OCI-LY1 (cell line): Measurements from ENCODE around the gene CRYAB.
A peak's percentile ranks its signal among the peaks of the same experiment; 100 is the strongest.

Experiments used
- H2AFZ ChIP-seq: fragments of 200-600 bp; sonication (generic), shearing (Covaris generic); 2 replicates; pipeline ENCODE4 v1.6.0; 2014; ENCODE audit warnings: antibody characterized with exemption, mild to moderate bottlenecking, low read length
- H3F3A ChIP-seq: fragments of 200-600 bp; sonication (generic), shearing (Covaris generic); 2 replicates; pipeline ENCODE4 v1.6.0; 2014; ENCODE audit warnings: mild to moderate bottlenecking, antibody characterized with exemption, low read length, moderate library complexity; ENCODE audit not compliant: insufficient read depth
- H3K27ac ChIP-seq: fragments of 200-600 bp; sonication (generic); 2 replicates; pipeline ENCODE4 v1.5.1; 2014; ENCODE audit warnings: low read length, mixed run types, mild to moderate bottlenecking, low read depth; ENCODE audit not compliant: poor library complexity, severe bottlenecking
- H3K27me3 ChIP-seq: fragments of 200-600 bp; sonication (generic); 2 replicates; pipeline ENCODE4 v1.6.0; 2014; ENCODE audit warnings: antibody characterized with exemption, mild to moderate bottlenecking, low read length, moderate library complexity; ENCODE audit not compliant: insufficient read depth
- H3K36me3 ChIP-seq: fragments of 200-600 bp; sonication (generic); 2 replicates; pipeline ENCODE4 v1.6.1; 2014; ENCODE audit warnings: mild to moderate bottlenecking, antibody characterized with exemption, low read length, moderate library complexity, mixed read lengths; ENCODE audit not compliant: insufficient read depth
- H3K4me1 ChIP-seq: fragments of 200-600 bp; sonication (generic); 2 replicates; pipeline ENCODE4 v1.5.1; 2014; ENCODE audit warnings: mild to moderate bottlenecking, low read length, moderate library complexity; ENCODE audit not compliant: insufficient read depth, severe bottlenecking
- H3K4me2 ChIP-seq: fragments of 200-600 bp; sonication (generic), shearing (Covaris generic); 2 replicates; pipeline ENCODE4 v1.6.1; 2014; ENCODE audit warnings: low read length
- H3K4me3 ChIP-seq: fragments of 200-600 bp; sonication (generic); 2 replicates; pipeline ENCODE4 v1.5.1; 2014; ENCODE audit warnings: low read length, low read depth, mild to moderate bottlenecking, mixed read lengths; ENCODE audit not compliant: poor library complexity, severe bottlenecking
- H3K79me2 ChIP-seq: fragments of 200-600 bp; shearing (Covaris generic); 2 replicates; pipeline ENCODE4 v1.6.1; 2016; ENCODE audit warnings: mixed run types, low read length, mixed read lengths; ENCODE audit not compliant: insufficient read depth
- H3K9ac ChIP-seq: fragments of 200-600 bp; sonication (generic), shearing (Covaris generic); 2 replicates; pipeline ENCODE4 v1.6.1; 2014; ENCODE audit warnings: mild to moderate bottlenecking, low read length, mixed read lengths
- H3K9me2 ChIP-seq: fragments of 200-600 bp; sonication (generic), shearing (Covaris generic); 2 replicates; pipeline ENCODE4 v1.6.1; 2014; ENCODE audit warnings: low read depth, mild to moderate bottlenecking, low read length, mixed read lengths
- H3K9me3 ChIP-seq: fragments of 200-600 bp; shearing (Covaris generic); 2 replicates; pipeline ENCODE4 v1.6.1; 2014; ENCODE audit warnings: low read length, mixed read lengths
- H4K20me1 ChIP-seq: fragments of 200-600 bp; sonication (generic), shearing (Covaris generic); 2 replicates; pipeline ENCODE4 v1.6.0; 2016; ENCODE audit warnings: mild to moderate bottlenecking, low read length; ENCODE audit not compliant: insufficient read depth
- EZH2 ChIP-seq: fragments of 200-600 bp; sonication (generic), shearing (Covaris generic); IDR thresholded peaks from 2 replicates; pipeline ENCODE4 v1.8.0; 2017; ENCODE audit warnings: borderline replicate concordance, mixed run types, mild to moderate bottlenecking, antibody characterized with exemption, low read length, moderate library complexity, mixed read lengths
- TF ChIP-seq, protein P1 (sequence below): fragments of 200-600 bp; sonication (generic), shearing (Covaris generic); IDR thresholded peaks from 2 replicates; pipeline ENCODE4 v1.5.1; 2017; ENCODE audit warnings: mild to moderate bottlenecking, antibody characterized with exemption, low read length, moderate library complexity, mixed read lengths

The CRYAB gene

DNA sequence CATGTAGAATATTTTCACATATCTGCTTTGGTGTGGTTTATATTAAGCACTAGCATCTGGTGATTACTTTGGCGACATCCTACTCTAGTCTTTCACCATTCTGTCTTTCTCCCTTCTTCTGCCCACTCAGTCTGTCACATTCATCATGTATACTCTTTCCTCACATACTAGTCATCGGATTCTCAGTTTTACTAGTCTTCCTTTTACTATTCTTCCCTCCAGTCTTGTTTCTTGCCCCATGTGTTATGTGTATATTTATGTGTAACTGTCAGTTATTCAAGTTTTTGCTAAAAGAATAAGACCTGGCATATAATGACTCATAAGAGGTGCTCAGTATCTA, 21.0 kb upstream of the CRYAB start:
- no peak overlapping the region for H3K9ac ChIP-seq
- H3K4me2 ChIP-seq = no peak overlapping the region
- no peaks in the 10 kb centered on the region for H3K9me3 ChIP-seq
- H3K27ac ChIP-seq = no peak overlapping the region
- H3K4me1 ChIP-seq = peaks cover 25% of the 10 kb centered on the region
- H3K27me3 ChIP-seq = no peaks in the 10 kb centered on the region
- no peak overlapping the region for H3K4me3 ChIP-seq
- TF ChIP-seq EZH2 = no peak
- TF ChIP-seq, protein P1, sequence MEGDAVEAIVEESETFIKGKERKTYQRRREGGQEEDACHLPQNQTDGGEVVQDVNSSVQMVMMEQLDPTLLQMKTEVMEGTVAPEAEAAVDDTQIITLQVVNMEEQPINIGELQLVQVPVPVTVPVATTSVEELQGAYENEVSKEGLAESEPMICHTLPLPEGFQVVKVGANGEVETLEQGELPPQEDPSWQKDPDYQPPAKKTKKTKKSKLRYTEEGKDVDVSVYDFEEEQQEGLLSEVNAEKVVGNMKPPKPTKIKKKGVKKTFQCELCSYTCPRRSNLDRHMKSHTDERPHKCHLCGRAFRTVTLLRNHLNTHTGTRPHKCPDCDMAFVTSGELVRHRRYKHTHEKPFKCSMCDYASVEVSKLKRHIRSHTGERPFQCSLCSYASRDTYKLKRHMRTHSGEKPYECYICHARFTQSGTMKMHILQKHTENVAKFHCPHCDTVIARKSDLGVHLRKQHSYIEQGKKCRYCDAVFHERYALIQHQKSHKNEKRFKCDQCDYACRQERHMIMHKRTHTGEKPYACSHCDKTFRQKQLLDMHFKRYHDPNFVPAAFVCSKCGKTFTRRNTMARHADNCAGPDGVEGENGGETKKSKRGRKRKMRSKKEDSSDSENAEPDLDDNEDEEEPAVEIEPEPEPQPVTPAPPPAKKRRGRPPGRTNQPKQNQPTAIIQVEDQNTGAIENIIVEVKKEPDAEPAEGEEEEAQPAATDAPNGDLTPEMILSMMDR = no peak
- H3K36me3 ChIP-seq = no peaks in the 10 kb centered on the region
- no peaks in the 10 kb centered on the region for H4K20me1 ChIP-seq
- H3F3A ChIP-seq = no peaks in the 10 kb centered on the region; the same call in 1 of the 2 replicates
- H2AFZ ChIP-seq = no peak overlapping the region
- H3K79me2 ChIP-seq = no peaks in the 10 kb centered on the region
- H3K9me2 ChIP-seq = no peaks in the 10 kb centered on the region

DNA sequence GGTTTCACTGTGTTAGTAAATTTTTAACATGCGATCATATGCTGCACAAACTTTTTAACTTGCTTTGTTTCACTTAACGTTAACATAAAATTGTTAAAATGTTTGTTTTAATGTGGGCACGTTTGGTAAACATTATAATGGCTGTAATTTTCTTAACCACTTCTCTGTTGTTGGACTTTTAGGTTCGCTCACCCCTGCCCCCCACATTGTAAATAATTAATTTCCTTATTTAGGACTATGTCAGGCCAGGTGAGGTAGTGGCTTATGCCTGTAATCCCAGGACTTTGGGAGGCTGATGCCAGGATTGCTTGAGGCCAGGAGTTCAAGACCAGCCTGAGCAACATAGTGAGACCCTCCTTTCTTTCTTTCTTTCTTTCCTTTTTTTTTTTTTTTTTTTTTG, 18.9 kb upstream of the CRYAB start:
- Histone ChIP-seq H3K4me1 (peaks cover 21% of the 10 kb centered on the region), H3K4me2 (no peak overlapping the region), H3K27me3 (no peaks in the 10 kb centered on the region), H3K9me3 (no peaks in the 10 kb centered on the region), H3K79me2 (no peaks in the 10 kb centered on the region), H3F3A (no peaks in the 10 kb centered on the region; the same call in 1 of the 2 replicates), H3K9ac (no peak overlapping the region), H3K27ac (no peak overlapping the region), H3K9me2 (no peaks in the 10 kb centered on the region), H2AFZ (no peak overlapping the region), H3K4me3 (no peak overlapping the region), H3K36me3 (no peaks in the 10 kb centered on the region), H4K20me1 (no peaks in the 10 kb centered on the region)
- no peak for TF ChIP-seq EZH2
- TF ChIP-seq, protein P1 = no peak

DNA sequence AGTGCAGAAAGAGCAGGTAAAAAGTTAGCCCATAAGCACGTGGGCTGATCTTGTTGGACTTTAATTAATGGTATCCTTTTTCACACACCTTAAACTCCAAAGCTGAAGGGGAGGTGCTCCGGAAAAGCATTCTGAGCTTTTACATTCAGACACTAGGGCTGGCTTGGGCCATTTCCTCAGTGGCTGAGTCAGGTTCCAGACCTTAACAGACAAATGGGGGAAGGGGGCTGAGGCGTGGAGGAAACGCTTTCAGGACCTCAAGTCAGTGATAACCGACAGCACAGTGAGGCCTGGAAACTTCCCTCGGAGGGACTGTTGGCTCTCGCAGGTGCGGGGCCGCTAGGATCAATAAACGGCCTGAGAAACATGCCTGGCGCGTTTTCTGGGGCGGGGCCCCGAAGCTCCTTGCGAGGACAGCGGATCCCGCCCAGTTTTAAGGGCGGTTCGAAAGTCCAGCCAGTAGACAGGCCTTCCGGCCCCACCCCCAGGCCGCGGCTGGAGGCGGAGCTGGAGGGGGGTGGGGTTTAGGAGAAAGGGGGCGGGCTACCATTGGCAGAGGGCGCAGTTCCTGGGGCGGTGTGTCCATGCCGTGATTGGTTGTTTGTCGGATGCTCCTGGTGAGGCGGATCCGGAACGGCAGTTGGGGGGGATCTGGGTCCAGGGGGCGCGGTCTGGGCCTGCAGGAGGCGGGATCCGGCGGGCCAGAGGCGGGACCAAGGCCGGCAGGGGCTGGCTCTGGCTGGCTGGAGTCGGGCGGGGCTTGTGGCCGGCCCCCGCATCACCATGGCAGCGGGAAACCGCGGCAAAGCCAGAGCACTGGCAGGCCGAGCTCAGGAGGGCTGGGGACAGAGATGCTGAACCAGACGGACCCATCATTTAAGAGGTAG, 15.2 kb upstream of the CRYAB start:
- peak overlapping the region; percentile 60 for H3K4me3 ChIP-seq
- no peaks in the 10 kb centered on the region for H3K9me3 ChIP-seq
- peak overlapping the region; percentile 77 for H2AFZ ChIP-seq
- TF ChIP-seq EZH2 = no peak
- TF ChIP-seq, protein P1 = no peak
- H3K27ac ChIP-seq = peak overlapping the region; percentile 57
- no peaks in the 10 kb centered on the region for H3K36me3 ChIP-seq
- no peaks in the 10 kb centered on the region for H3K27me3 ChIP-seq
- H4K20me1 ChIP-seq = no peaks in the 10 kb centered on the region
- H3K4me2 ChIP-seq = peak overlapping the region; percentile 80
- H3K9ac ChIP-seq = peak overlapping the region; percentile 64
- H3F3A ChIP-seq = no peaks in the 10 kb centered on the region; the same call in 1 of the 2 replicates
- H3K9me2 ChIP-seq = no peaks in the 10 kb centered on the region
- no peaks in the 10 kb centered on the region for H3K79me2 ChIP-seq
- peaks cover 24% of the 10 kb centered on the region for H3K4me1 ChIP-seq
